T1000 (cell line): ENCODE measurements around the gene KHDC3L.
A peak's percentile ranks its signal among the peaks of the same experiment; 100 is the strongest.
"Not testable (repeated sequence)": the region's sequence is repeated elsewhere in the genome, so short reads cannot be mapped to it uniquely, and the experiment has no call there.

Experiments
- DNase-seq: peaks from one replicate; lab custom pipeline; 2025; ENCODE audit warnings: mixed read lengths; lab: John Stamatoyannopoulos, UW

KHDC3L gene

DNA sequence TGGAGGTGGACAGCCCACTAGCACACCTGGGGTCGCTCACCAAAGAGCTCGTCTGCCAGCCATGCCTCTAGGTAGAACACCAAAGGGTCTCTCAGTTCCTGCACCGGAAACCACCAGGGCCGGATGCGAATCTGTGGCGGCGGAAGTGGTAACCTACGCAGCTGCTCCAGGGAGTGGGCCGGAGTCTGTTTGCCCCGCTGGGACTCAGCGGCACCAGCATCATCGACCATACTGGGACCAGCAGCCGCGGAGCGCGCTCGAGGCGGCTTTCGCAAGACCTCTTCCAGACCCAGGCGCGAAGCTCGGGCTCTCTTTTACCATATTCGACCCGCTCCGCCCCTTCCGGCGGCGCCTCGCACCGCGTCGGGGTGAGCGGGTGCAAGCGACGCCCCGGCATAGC lies 7.1 kb downstream of the KHDC3L start, which contains the start of gene OOEP:
Gene OOEP, minus strand, starts transcription at position 335 of the 400 bp plus-strand sequence. Its CDS starts 105 bp downstream, at position 230.
- DNase-seq = no peak

DNA sequence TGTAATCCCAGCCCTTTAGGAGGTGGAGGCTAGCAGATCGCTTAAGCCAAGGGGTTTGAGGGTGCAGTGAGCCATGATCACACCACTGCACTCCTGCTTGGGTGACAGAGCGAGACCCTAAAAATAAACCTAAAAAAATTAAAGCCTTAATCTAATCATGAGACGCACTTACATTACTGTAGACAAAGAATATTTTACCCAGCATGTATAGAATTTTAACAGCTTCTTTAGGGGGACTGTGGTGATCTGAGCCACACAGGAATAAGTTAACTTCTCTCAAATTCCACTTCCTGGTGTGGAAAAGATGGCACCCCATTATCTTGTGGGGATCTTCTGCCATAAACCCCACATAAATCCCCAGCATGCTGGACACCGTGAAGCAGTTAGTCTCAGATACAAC lies 9.5 kb downstream of the KHDC3L start:
- no peak for DNase-seq

DNA sequence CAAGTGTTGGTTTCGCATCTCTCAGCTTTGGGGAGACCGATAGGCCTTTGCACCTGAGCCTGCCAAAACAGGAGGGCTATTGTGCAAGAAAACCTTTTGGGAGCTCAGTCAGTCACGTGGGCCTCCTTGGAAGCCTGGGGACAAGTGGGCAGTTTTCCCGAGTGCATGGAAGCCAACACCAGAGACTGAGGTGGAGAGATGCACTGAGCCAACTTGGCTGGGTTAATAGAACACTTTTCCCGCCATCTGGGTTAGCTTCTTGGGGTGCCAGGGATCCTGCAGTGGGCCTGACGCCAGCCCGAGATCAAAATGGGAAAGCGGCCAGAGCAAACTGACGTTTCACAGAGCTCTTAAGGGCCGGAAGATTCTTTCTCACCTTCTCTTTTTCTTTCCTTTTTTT lies 10.1 kb downstream of the KHDC3L start:
- DNase-seq = no peak

DNA sequence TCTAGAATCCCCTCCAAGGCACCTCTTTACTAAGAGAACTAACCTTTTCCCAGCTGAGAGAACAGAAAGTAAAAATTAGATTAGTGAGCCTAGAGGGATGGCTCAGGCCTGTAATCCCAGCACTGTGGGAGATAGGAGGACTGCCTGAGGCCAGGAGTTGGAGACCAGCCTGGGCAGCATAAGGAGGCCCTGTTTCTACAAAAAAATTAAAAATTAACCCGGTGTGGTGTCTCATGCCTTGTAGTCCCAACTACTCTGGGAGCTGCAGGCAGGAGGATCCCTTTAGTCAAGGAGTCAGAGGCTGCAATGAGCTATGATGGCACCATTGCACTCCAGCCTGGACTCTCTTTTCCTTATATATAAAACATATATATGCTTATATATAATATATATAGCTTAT lies 12.8 kb downstream of the KHDC3L start:
- DNase-seq = no peak

DNA sequence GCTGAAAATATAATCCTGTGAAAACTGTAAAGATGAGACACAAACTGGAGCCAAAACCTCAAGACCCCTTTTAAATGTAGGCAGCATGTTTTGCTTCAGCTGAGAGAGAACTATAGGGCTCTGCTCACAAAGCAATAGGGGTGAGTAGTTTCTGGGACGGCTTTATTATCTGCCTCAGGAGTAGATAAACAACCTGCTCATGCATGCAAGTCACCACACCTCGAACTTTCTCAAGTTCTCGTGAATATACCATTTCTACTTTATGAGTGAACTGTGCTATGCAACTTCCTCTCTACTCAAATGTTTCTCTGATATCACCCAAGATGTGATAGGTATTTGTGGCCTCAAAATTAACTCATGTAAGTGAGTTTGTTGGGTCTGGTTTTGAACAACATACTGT lies 14.8 kb downstream of the KHDC3L start:
- no peak for DNase-seq

DNA sequence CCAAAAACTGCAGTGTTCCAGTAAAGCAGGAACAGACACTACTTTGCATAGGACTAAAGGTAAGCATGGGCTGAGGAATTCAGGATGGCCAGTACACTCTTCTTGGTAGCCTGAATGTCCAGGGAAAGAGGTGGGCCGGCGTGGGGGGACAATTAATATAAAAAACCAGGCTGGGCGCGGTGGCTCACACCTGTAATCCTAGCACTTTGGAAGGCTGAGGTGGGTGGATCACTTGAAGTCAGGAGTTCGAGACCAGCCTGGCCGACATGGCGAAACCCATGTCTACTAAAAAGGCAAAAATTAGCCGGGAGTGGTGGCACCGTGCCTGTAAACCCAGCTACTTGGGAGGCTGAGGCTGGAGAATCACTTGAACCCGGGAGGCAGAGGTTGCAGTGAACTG lies 19.1 kb downstream of the KHDC3L start:
- DNase-seq = not testable (repeated sequence)

DNA sequence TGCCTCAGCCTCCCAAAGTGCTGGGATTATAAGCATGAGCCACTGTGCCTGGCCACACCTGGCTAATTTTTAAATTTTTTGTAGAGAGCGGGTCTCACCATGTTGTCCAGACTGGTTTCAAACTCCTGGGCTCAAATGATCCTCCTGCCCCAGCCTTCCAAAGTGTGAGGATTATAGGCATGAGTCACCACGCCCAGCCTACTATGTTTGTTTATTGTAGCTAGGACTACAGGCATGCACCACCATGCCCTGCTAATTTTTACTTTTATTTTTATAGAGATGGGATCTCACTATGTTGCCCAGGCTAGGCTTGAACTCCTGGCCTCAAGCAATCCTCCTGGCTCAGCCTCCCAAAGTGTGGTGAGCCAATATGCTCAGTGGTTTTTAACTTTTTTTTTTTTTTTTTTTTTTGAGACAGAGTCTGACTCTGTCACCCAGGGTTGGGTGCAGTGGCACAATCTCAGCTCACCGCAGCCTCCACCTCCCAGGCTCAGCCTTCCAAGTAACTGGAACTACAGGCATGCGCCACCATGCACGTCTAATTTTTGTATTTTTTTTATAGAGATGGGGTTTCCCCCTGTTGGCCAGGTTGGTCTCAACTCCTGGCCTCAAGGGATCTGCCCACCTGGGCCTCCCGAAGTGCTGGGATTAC lies 20.1 kb downstream of the KHDC3L start:
- no peak for DNase-seq

DNA sequence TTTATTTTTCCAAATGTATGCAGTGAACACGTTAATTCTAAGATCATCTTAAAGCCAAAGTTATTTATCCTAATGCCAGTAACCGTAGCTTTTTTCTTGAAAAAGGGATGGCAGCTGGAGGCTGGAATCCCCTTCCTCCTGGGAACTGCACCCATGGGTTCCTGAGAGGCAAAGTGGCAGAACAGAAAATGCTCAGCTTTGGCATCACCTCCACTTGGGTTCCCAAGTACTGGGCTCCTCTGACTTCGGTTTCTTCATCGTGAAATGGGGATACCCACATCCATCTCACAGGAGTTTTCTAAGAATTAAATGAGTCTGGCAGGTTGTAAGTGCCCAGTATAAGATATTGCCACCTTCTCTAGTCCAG lies 26.0 kb downstream of the KHDC3L start:
- no peak for DNase-seq

DNA sequence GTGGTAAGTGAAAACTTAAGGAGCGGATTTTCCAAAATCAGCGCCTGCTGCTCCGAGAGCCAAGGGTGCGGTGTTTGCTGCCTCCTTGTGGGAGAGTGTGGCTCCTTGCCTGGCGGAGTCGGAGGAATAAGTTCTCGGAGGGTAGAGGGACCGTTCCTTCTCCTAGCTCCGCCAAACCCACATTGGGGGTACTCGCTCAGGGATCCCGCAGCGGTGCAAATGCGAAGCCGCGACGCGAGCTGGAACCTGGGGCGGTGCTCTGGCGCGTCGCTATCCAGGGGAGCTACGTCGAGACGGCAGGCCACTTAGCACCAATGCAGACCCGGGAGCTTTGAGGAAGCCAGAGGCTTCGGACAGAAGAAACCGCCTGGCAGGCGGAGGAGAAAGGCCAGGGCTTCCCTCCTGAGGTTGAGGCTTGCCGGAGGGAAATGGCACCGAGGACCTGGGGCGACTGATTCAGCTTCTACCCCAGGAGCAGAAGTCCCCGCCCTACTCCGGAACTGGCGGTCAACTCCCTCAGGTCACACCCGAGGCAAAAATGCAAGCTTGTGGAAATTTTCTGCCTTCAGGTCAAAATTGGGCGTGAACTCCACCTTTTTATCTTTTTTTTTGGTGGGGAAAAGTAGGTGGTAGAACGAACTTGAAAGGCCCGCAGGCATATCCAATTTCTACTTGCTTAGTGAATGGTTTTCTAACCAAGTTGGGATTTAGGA lies 26.5 kb downstream of the KHDC3L start:
- peak; percentile 64 for DNase-seq

DNA sequence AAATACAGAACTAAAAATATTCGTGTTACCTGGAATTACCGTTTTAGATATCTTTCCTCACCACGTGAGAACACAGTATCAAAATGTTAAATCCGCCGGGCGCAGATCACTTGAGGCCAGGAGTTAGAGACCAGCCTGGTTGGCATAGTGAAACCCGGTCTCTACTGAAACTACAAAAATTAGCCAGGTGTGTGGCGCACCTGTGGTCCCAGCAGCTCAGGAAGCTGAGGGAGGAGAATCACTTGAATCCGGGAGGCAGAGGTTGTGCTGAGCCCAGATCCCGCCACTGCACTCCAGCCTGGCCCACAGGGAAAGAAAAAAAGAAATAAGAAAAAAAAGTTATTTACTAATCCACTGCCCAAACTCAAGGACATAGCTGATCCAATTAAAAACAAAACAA lies 27.4 kb downstream of the KHDC3L start:
- DNase-seq = no peak

DNA sequence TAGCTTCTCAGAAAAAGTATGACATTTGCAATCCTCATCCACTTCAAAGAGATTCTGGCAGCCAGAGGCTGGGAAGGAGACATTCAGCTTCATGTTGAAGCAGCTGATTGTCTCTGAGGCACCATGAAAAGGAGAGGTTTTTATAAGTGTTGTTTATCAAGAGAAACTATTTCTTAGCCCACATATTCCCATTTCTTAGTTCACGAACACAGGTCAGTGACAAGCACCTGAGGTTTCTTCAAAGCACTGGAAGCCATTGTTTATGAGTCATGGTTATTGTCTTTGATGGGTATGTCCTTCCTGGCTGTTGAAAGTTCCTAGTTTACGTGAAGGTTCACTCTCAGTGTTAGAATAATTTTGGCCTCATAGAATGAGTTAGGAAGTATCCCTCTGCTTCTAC lies 29.2 kb downstream of the KHDC3L start:
- DNase-seq = no peak

DNA sequence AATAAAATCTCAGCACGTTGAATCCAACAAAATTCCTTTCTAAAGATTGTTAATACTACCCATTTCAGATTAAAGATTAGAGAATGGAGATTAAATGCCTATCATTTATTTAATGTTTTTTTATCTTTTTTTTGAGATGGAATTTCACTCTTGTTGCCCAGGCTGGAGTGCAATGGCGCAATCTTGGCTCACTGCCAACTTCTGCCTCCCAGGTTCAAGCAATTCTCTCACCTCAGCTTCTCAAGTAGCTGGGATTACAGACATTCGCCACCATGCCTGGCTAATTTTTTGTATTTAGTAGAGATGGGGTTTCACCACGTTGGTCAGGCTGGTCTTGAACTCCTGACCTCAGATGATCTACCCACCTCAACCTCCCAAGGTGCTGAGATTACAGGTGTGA lies 29.7 kb downstream of the KHDC3L start:
- DNase-seq = not testable (repeated sequence)

DNA sequence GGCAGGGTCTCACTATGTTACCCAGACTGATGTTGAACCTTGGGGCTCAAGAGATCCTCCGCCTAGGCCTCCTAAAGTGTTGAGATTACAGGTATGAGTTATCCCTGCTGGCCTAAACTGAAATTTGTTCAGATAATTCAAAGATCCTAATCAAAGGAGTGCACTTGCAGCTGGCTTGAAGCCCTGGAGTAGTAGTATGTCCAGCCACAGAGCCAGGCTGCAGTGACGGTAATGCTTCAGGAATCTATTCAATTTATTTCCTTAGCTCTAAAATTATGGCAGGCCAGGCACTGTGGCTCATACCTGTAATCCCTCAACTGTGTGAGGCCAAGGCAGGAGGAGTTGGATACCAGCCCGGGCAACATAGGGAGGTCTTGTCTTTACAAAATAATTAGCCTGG lies 30.8 kb downstream of the KHDC3L start:
- no peak for DNase-seq

DNA sequence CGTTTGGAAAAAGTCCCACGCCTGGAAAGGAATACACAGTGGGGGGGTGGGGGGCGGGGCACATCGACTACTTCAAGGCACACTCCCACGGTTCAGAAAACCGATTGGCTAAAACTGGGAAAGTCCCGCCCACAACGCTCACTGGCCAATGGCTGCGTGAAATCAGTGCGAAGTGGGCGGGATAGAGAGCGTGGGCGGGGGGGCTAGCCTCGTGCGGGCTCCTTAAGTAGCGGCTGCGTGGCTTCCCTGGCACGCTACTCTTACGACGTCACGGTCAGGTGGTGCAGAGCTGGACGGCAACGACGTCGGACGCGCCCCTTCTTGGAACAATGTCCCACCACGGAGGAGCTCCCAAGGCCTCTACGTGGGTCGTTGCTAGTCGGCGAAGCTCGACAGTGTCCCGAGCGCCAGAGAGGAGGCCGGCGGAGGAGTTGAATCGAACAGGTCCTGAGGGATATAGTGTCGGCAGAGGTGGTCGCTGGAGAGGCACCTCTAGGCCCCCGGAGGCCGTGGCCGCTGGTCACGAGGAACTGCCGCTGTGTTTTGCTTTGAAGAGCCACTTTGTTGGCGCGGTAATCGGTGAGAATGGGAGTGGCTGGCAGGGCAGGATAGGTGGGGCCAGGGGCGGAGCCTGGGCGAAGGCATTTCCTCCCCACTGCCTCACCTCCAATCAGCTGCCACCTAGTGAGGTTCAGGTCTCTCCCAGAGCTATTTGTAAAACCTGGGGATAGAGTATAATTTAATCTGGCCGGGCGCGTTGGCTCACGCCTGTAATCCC lies 32.3 kb downstream of the KHDC3L start, which contains the start of gene DDX43:
Gene DDX43, plus strand, starts transcription at position 252 of the 778 bp plus-strand sequence. Its CDS starts 78 bp downstream, at position 330.
- DNase-seq = peak; percentile 96

DNA sequence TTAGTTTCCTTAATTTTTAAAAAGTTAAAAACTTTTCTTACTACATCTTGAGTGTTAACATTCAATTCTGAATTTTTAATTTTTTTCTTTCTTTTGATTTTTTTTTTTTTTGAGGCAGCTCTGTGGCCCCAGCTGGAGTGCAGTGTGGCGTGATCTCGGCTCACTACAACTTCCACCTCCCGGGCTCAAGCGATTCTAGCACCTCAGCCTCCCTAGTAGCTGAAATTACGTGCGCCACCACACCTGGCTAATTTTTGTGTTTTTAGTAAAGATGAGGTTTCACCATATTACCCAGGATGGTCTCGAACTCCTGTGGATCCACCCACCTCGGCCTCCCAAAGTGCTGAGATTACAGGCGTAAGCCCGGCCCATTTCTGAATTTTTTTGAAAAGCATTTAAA lies 33.4 kb downstream of the KHDC3L start:
- DNase-seq = no peak

DNA sequence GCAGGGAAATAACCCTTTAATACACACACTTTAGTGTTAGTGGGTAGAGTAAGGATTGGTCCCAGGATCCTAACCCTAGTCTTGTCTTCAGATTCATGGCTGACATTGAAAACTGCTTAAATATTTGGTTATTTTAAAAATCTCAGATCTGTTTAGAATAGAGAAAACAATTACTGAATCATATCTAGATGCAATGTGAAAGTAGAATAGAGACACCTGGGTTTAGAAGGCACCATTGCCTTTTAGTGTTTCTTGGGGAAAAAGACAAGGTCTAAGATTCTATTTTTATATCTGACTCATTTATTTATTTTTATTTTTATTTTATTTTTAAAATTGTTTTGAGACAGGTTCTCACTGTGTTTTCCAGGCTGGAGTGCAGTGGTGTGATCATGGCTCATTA lies 38.2 kb downstream of the KHDC3L start:
- DNase-seq = no peak

DNA sequence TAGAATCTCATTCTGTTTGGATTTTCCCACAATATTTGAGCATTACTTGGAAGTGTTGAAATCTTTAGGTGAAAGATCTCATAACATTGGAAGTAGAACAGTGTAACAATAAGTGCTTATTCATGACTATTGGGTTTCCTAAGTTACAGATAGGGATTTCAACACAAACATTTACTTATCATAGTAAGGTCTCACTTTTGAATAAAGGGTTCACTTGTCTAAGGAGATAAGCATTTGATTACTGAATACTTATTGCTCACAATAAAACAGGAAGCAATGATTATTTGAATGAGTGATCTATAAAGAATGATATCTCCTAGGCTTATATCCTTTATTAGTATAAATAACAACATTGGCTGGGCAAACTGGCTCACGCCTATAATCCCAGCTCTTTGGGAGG lies 46.9 kb downstream of the KHDC3L start:
- DNase-seq = no peak

DNA sequence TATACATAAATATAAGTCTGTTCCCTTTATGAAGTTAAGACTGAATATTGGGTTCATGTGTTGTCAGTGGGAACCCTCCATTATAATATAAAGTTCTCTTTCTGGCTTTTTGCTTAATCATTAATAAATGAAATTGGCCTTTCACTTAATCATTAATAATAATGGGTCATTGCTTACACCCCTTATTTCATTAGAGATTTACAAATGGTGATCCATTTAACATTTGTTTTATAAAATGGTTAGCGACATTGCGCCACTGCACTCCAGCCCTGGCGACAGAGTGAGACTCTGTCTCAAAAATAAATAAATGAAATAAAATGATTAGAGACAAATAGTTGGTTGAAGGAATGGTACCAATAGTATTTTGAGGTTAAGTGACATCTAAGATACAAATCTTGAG lies 50.6 kb downstream of the KHDC3L start:
- no peak for DNase-seq
